ENCODE results near the gene SLC28A1.

GRCh38 chr15:84937144-84937543 lies 52.7 kb downstream of the SLC28A1 start:
- TF ChIP-seq POLR2A (IDR thresholded peaks at IDR 0.05; ENCODE audit: low read length) (no peak), GATA1 (IDR thresholded peaks at IDR 0.05; ENCODE audit: low read depth, low read length) (no peak)

All from erythroblast (primary cell).